IPS-18a (cell line): ENCODE measurements around the gene RIT1.
"Not testable (repeated sequence)": the region's sequence is repeated elsewhere in the genome, so short reads cannot be mapped to it uniquely, and the experiment has no call there.

Experiments used
- H3K27ac ChIP-seq: one replicate; pipeline ENCODE4 v1.5.1; 2013; ENCODE audit warnings: low read length
- H3K27me3 ChIP-seq: one replicate; pipeline ENCODE4 v1.6.1; 2013; ENCODE audit warnings: mild to moderate bottlenecking, low read length; ENCODE audit not compliant: control insufficient read depth, insufficient read depth
- H3K36me3 ChIP-seq: one replicate; pipeline ENCODE4 v1.6.1; 2013; ENCODE audit warnings: low read depth, low read length; ENCODE audit not compliant: control insufficient read depth
- H3K4me1 ChIP-seq: one replicate; pipeline ENCODE4 v1.6.1; 2013; ENCODE audit warnings: low read depth, low read length; ENCODE audit not compliant: control insufficient read depth
- H3K4me3 ChIP-seq: one replicate; pipeline ENCODE4 v1.5.1; 2013; ENCODE audit warnings: low read length
- H3K9ac ChIP-seq: one replicate; pipeline ENCODE4 v1.6.1; 2013; ENCODE audit warnings: mild to moderate bottlenecking, low read length, moderate library complexity
- H3K9me3 ChIP-seq: one replicate; pipeline ENCODE4 v1.6.1; 2013; ENCODE audit warnings: low read depth, low read length; ENCODE audit not compliant: control insufficient read depth

The RIT1 gene

DNA sequence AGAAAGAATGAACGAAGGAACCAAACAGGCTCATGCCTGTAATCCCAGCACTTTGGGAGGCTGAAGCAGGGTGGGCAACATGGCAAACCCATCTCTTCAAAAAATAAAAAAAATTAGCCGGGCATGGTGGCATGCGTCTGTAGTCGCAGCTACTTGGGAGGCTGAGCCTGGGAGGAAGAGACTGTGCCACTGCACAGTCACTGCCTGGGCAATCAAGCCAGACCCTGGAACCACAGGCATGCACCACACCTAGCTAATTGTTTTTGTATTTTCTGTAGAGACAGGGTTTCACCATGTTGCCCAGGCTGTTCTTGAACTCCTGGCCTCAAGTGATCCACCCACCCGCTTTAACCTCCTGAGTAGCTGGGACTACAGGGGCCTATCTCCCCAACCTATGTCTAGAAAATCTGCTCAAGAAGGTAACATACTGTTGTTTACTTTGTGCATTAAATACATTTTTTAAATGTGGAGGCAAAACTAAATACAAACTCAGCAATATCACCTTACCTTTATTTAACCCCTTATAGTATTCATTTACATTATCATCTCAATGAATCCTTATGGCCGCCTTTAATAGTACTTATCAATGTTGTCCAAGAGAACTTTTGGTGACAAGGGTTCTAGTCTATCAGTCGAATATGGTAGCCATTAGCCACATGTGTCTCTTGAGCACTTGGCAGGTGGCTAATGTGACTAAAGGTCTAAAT is 20.3 kb upstream of the RIT1 start:
- Histone ChIP-seq H3K4me3 (no peak overlapping the region), H3K36me3 (peaks cover 50% of the 10 kb centered on the region), H3K9me3 (no peaks in the 10 kb centered on the region), H3K27ac (no peak overlapping the region), H3K4me1 (no peaks in the 10 kb centered on the region), H3K9ac (no peak overlapping the region), H3K27me3 (no peaks in the 10 kb centered on the region)

- not testable (repeated sequence) for H3K4me3 ChIP-seq, H3K9ac ChIP-seq, H3K27ac ChIP-seq, H3K9me3 ChIP-seq, H3K4me1 ChIP-seq, H3K27me3 ChIP-seq
- peaks cover 58% of the 10 kb centered on the region for H3K36me3 ChIP-seq
Measured at GRCh38 chr1:155930725-155931124, 19.6 kb upstream of the RIT1 start.

DNA sequence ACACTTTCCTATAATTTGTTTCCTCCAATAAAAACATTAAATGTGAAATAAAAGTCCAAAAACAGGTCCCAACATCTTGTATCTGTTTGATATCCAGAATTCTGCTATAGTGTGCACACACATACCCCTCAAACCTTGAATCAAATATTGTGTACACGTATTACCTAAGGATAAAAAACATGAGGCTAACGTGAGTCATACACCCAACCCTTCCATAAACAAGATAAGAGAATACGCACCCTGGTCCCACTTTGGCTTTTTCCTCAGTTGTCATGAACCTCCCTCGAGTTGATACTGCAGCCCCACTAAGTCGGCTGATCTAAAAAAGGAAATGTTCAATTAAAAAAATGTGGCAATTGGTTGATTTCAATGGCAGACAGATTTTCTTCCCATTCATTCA is 17.9 kb upstream of the RIT1 start:
- Histone ChIP-seq H3K4me3 (no peak overlapping the region), H3K27ac (no peak overlapping the region), H3K9me3 (no peaks in the 10 kb centered on the region), H3K9ac (no peak overlapping the region), H3K27me3 (no peaks in the 10 kb centered on the region), H3K4me1 (no peaks in the 10 kb centered on the region), H3K36me3 (peaks cover 73% of the 10 kb centered on the region)

DNA sequence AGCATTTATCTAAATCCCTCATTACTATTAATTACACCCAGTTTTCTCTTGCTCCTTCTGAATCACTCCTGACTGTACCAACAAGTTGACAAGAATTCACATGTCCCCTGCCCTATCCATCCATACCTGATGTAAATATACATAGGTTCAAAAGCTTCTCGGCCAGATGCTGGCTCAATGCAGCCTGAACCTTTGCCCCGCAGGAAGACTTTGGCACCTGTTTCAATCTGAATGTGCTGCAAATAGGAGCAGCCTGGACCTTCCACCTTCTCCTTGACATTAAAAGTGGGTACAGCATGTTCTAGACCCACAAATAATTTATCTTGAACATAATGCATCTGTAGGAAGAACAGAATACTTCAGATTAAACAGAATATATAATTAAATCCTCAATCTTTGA is 14.4 kb upstream of the RIT1 start:
- Histone ChIP-seq H3K27me3 (no peaks in the 10 kb centered on the region), H3K9ac (no peak overlapping the region), H3K27ac (no peak overlapping the region), H3K4me1 (no peaks in the 10 kb centered on the region), H3K9me3 (no peaks in the 10 kb centered on the region), H3K36me3 (peaks cover 87% of the 10 kb centered on the region), H3K4me3 (no peak overlapping the region)

- Histone ChIP-seq H3K27me3 (no peaks in the 10 kb centered on the region), H3K4me1 (no peaks in the 10 kb centered on the region), H3K9me3 (no peaks in the 10 kb centered on the region), H3K27ac (no peak overlapping the region), H3K4me3 (no peak overlapping the region), H3K9ac (no peak overlapping the region), H3K36me3 (peaks cover 91% of the 10 kb centered on the region)
Measured at GRCh38 chr1:155920717-155921116, 9.6 kb upstream of the RIT1 start.

GRCh38 chr1:155919801-155920200 is 8.7 kb upstream of the RIT1 start:
- H3K4me1 ChIP-seq, result no peaks in the 10 kb centered on the region
- no peak overlapping the region for H3K27ac ChIP-seq
- H3K4me3 ChIP-seq, result no peak overlapping the region
- no peak overlapping the region for H3K9ac ChIP-seq
- H3K27me3 ChIP-seq, result no peaks in the 10 kb centered on the region
- H3K36me3 ChIP-seq, result peaks cover 90% of the 10 kb centered on the region
- H3K9me3 ChIP-seq, result no peaks in the 10 kb centered on the region

GRCh38 chr1:155918660-155919059 is 7.5 kb upstream of the RIT1 start:
- Histone ChIP-seq H3K36me3 (peaks cover 90% of the 10 kb centered on the region), H3K9me3 (no peaks in the 10 kb centered on the region), H3K27ac (no peak overlapping the region), H3K27me3 (no peaks in the 10 kb centered on the region), H3K9ac (no peak overlapping the region), H3K4me1 (no peaks in the 10 kb centered on the region), H3K4me3 (no peak overlapping the region)

DNA sequence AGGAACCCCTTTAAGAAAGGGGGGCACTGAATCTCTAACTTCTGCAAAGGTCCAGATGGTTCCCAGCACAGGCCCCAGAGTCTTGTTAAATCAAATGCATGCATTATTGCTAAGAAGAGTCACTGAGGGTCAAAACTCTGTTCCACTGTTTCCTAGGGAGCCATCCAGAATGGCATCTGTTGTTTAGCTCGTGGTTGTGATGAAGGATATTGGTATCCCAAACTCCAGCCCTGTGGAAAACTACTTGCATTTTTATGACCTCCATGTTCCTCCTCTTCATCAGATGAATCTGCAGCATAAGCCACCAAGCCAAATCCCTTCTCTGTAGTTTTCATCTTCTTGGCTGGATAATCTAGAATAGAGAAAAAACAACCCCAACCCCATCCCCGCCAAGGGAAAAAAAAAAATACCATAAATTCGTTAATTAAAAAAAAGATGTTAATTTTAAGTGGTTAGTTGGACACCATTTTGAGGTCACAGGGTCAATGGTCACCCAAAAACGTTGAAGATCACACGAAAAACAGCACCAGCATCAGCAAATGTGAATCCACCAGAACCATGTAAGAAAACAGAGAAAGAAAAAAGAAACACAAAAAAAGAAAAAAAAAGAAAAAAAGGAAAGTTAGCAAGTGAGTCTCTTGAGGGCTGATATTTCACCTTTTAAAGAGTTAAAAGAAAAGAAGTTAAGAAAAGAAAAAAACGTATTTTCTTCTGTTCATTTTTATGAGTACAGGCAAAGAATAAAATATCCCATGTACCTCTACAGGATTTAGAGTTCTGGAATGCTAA is 3.0 kb upstream of the RIT1 start:
- no peak overlapping the region for H3K27ac ChIP-seq

DNA sequence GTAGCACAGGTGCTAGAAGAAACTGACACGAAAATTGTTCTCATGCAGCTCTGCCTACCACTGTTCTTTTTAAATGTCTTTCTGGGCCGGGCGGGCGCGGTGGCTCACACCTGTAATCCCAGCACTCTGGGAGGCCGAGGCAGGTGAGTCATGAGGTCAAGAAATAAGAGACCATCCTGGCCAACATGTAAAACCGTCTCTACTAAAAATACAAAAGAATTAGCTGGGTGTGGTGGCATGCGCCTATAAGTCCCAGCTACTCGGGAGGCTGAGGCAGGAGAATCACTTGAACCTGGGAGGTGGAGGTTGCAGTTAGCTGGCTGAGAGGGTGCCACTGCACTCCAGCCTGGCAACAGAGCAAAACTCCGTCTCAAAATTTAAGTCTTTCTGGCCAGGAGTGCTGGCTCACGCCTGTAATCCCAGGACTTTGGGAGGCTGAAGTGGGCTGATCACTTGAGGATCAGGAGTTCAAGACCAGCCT is 947 bp upstream of the RIT1 start:
- H3K9me3 ChIP-seq, result no peaks in the 10 kb centered on the region
- H3K4me1 ChIP-seq, result no peaks in the 10 kb centered on the region
- H3K36me3 ChIP-seq, result peaks cover 50% of the 10 kb centered on the region
- no peak overlapping the region for H3K9ac ChIP-seq
- no peak overlapping the region for H3K27ac ChIP-seq
- H3K27me3 ChIP-seq, result no peaks in the 10 kb centered on the region
- H3K4me3 ChIP-seq, result no peak overlapping the region

More for the DNA sequence above, 3.0 kb upstream of the RIT1 start:
- H3K9me3 ChIP-seq, result no peaks in the 10 kb centered on the region
- H3K4me3 ChIP-seq, result no peak overlapping the region
- peaks cover 62% of the 10 kb centered on the region for H3K36me3 ChIP-seq
- no peaks in the 10 kb centered on the region for H3K27me3 ChIP-seq
- H3K9ac ChIP-seq, result no peak overlapping the region
- no peaks in the 10 kb centered on the region for H3K4me1 ChIP-seq

- Histone ChIP-seq H3K4me1 (no peaks in the 10 kb centered on the region), H3K27me3 (no peaks in the 10 kb centered on the region), H3K9ac (peak overlapping the region; percentile 28), H3K9me3 (no peaks in the 10 kb centered on the region), H3K27ac (no peak overlapping the region), H3K4me3 (peak overlapping the region; percentile 76), H3K36me3 (peaks cover 41% of the 10 kb centered on the region)
Measured at GRCh38 chr1:155910621-155911121, 478 bp downstream of the RIT1 start.

DNA sequence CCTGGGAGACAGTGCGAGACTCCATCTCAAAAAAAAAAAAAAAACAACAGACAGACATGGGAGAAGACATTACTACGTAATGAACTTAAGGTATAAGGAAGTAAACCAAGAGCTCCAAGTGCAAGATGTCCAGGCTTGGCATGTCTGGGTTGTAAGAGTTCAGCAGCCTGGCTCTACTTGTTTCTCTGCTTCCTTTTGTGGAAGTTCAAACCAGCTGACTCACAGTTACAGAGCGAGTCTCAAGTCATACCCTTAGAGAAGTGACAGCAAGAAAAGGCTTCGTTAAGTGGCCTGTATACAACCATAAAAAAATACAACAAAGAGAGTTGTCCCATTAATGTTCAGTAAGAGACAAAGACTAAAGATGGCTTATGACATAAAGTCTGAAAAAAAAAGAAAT is 1.3 kb downstream of the RIT1 start:
- Histone ChIP-seq H3K36me3 (peaks cover 39% of the 10 kb centered on the region), H3K27ac (no peak overlapping the region), H3K4me1 (no peaks in the 10 kb centered on the region), H3K9ac (no peak overlapping the region), H3K4me3 (no peak overlapping the region), H3K9me3 (no peaks in the 10 kb centered on the region), H3K27me3 (no peaks in the 10 kb centered on the region)
